PFSK-1 (cell line): ENCODE results near the gene HERC5.

Source experiments
- FOXP2 ChIP-seq: optimal IDR thresholded peaks from 2 replicates; pipeline ENCODE3; 2011; ENCODE audit warnings: borderline replicate concordance, control low read depth, inconsistent platforms; ENCODE audit not compliant: insufficient read depth; ENCODE audit errors: extremely low read length, extremely low read depth
- POLR2AphosphoS5 ChIP-seq: IDR thresholded peaks from 2 replicates; pipeline ENCODE4 v1.6.1; 2012; ENCODE audit warnings: low read depth, mild to moderate bottlenecking, control low read depth, low read length, moderate library complexity
- SIN3A ChIP-seq: IDR thresholded peaks from 2 replicates; pipeline ENCODE4 v1.6.1; 2012; ENCODE audit warnings: mild to moderate bottlenecking, low read length, moderate library complexity, borderline replicate concordance; ENCODE audit not compliant: insufficient read depth
- TAF1 ChIP-seq: IDR thresholded peaks from 2 replicates; pipeline ENCODE4 v1.6.1; 2012; ENCODE audit warnings: low read length, control low read depth, borderline replicate concordance; ENCODE audit not compliant: insufficient read depth
- TF ChIP-seq, protein P1 (sequence below), 2 experiments: IDR thresholded peaks; 2 replicates each; pipeline versions ENCODE4 v1.6.1 to v1.8.0; 2011 to 2012; ENCODE audit warnings: low read depth in 2 of 2, low read length in 2 of 2, control low read depth in 1 of 2, inconsistent platforms in 1 of 2, mild to moderate bottlenecking in 1 of 2, moderate library complexity in 1 of 2; ENCODE audit not compliant: insufficient read depth in 1 of 2

GRCh38 chr4:88411491-88412096, 45.3 kb upstream of the HERC5 start:
- TF ChIP-seq FOXP2: no peak
- no peak for TF ChIP-seq SIN3A
- TF ChIP-seq, protein P1, sequence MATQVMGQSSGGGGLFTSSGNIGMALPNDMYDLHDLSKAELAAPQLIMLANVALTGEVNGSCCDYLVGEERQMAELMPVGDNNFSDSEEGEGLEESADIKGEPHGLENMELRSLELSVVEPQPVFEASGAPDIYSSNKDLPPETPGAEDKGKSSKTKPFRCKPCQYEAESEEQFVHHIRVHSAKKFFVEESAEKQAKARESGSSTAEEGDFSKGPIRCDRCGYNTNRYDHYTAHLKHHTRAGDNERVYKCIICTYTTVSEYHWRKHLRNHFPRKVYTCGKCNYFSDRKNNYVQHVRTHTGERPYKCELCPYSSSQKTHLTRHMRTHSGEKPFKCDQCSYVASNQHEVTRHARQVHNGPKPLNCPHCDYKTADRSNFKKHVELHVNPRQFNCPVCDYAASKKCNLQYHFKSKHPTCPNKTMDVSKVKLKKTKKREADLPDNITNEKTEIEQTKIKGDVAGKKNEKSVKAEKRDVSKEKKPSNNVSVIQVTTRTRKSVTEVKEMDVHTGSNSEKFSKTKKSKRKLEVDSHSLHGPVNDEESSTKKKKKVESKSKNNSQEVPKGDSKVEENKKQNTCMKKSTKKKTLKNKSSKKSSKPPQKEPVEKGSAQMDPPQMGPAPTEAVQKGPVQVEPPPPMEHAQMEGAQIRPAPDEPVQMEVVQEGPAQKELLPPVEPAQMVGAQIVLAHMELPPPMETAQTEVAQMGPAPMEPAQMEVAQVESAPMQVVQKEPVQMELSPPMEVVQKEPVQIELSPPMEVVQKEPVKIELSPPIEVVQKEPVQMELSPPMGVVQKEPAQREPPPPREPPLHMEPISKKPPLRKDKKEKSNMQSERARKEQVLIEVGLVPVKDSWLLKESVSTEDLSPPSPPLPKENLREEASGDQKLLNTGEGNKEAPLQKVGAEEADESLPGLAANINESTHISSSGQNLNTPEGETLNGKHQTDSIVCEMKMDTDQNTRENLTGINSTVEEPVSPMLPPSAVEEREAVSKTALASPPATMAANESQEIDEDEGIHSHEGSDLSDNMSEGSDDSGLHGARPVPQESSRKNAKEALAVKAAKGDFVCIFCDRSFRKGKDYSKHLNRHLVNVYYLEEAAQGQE (IDR thresholded peaks at IDR 0.05; ENCODE audit: insufficient read depth in 1 of 2, low read depth in 2 of 2, low read length in 2 of 2): no peak
- TF ChIP-seq POLR2AphosphoS5: no peak
- TF ChIP-seq TAF1: no peak
